Keratinocyte (primary cell): Measurements from ENCODE around the gene OR2W3. TPM values are rescaled to one million over a fixed set of nuclear protein-coding genes. Genes with fewer than 3 reads are reported as not detected.

Experiments used
- DNase-seq: peaks from one replicate; pipeline ENCODE4 v3.0.0-alpha.2; 2011; ENCODE audit warnings: low read depth, missing footprints, low spot score
- FAIRE-seq: peaks from 2 replicates; lab custom pipeline; 2011; peaks lifted over from hg19 to GRCh38; lab: Jason Lieb, UNC
- H2AFZ ChIP-seq: 2 replicates; pipeline ENCODE4 v1.6.0; 2012; ENCODE audit warnings: low read length, control low read depth, inconsistent platforms; ENCODE audit not compliant: control insufficient read depth
- H3K27ac ChIP-seq: 2 replicates; pipeline ENCODE4 v1.5.1; 2011; ENCODE audit warnings: low read length; ENCODE audit not compliant: control insufficient read depth, insufficient read depth
- H3K27me3 ChIP-seq: 3 replicates; pipeline ENCODE4 v1.6.0; 2011; ENCODE audit warnings: low read length; ENCODE audit not compliant: control insufficient read depth, insufficient read depth; ENCODE audit errors: extremely low read depth
- H3K36me3 ChIP-seq, 2 experiments: 2 replicates in 1 of 2; 3 replicates in 1 of 2; pipeline ENCODE4 v1.5.1; 2011; ENCODE audit warnings: low read length in 2 of 2, mild to moderate bottlenecking in 1 of 2; ENCODE audit not compliant: control insufficient read depth in 2 of 2, insufficient read depth in 2 of 2; ENCODE audit errors: extremely low read depth in 1 of 2
- H3K4me1 ChIP-seq: 3 replicates; pipeline ENCODE4 v1.5.1; 2011; ENCODE audit warnings: low read length; ENCODE audit not compliant: control insufficient read depth, insufficient read depth; ENCODE audit errors: extremely low read depth
- H3K4me2 ChIP-seq: 3 replicates; pipeline ENCODE4 v1.6.0; 2011; ENCODE audit warnings: low read depth, low read length; ENCODE audit not compliant: control insufficient read depth, insufficient read depth; ENCODE audit errors: extremely low read depth
- H3K4me3 ChIP-seq, 3 experiments: fragments of 200-600 bp in 1 of 3; sonication (generic) in 1 of 3; 2 replicates in 2 of 3; 3 replicates in 1 of 3; pipeline ENCODE4 v1.5.1; 2011 to 2016; ENCODE audit warnings: low read length in 3 of 3, mild to moderate bottlenecking in 3 of 3, control low read depth in 2 of 3, inconsistent platforms in 1 of 3, low read depth in 1 of 3, mixed read lengths in 1 of 3, mixed run types in 1 of 3, moderate library complexity in 1 of 3; ENCODE audit not compliant: control insufficient read depth in 2 of 3, insufficient read depth in 2 of 3; ENCODE audit errors: extremely low read depth in 1 of 3
- H3K79me2 ChIP-seq: 2 replicates; pipeline ENCODE4 v1.6.0; 2012; ENCODE audit warnings: low read length; ENCODE audit not compliant: control insufficient read depth, insufficient read depth
- H3K9ac ChIP-seq: 3 replicates; pipeline ENCODE4 v1.6.0; 2011; ENCODE audit warnings: low read length; ENCODE audit not compliant: control insufficient read depth, insufficient read depth; ENCODE audit errors: extremely low read depth
- H3K9me1 ChIP-seq: 3 replicates; pipeline ENCODE4 v1.6.0; 2011; ENCODE audit warnings: low read length; ENCODE audit not compliant: control insufficient read depth, insufficient read depth; ENCODE audit errors: extremely low read depth
- H3K9me3 ChIP-seq: 2 replicates; pipeline ENCODE4 v1.5.1; 2012; ENCODE audit warnings: low read depth, low read length; ENCODE audit not compliant: control insufficient read depth
- H4K20me1 ChIP-seq: 3 replicates; pipeline ENCODE4 v1.6.0; 2011; ENCODE audit warnings: low read length; ENCODE audit not compliant: control insufficient read depth, insufficient read depth; ENCODE audit errors: extremely low read depth
- CTCF ChIP-seq, 3 experiments: IDR thresholded peaks in 1 of 3; conservative IDR thresholded peaks in 1 of 3; optimal IDR thresholded peaks in 1 of 3; 2 replicates in 2 of 3; 3 replicates in 1 of 3; pipeline versions ENCODE3 to v1.5.1; 2011; ENCODE audit warnings: low read length in 3 of 3, mild to moderate bottlenecking in 3 of 3, moderate library complexity in 2 of 3, control low read depth in 1 of 3, inconsistent platforms in 1 of 3; ENCODE audit not compliant: insufficient read depth in 2 of 3; ENCODE audit errors: extremely low read depth in 1 of 3
- EZH2 ChIP-seq: IDR thresholded peaks from one replicate; pipeline ENCODE4 v1.6.1; 2012; ENCODE audit warnings: inconsistent platforms, mild to moderate bottlenecking, low read length, moderate library complexity
- dilution Hi-C: fragments of 300-500 bp; cut with MboI; formaldehyde crosslinking; loops from one replicate; pipeline ENCODE4 v1.7.0; 2020; ENCODE audit warnings: low sequenced_read_pairs; ENCODE audit not compliant: extremely low pct_ligation_motif_present
- polyA plus RNA-seq, 5 experiments: library from polyadenylated mRNA; depleted of rRNA in 3 of 5; stranded (reverse) in 3 of 5; stranded (forward) in 1 of 5; unstranded in 1 of 5; fragments of >200 nt; gene quantifications; 1 replicate in 1 of 5; 2 replicates in 3 of 5; 3 replicates in 1 of 5; pipeline versions ENCODE4 v1.2.1 to v1.2.3, GENCODE V29; 2011 to 2012; ENCODE audit warnings: missing spikeins in 2 of 5, low read depth in 1 of 5, low replicate concordance in 1 of 5

OR2W3 gene
- polyA plus RNA-seq, 1 donor (not counting 4 experiments of a cell fraction or from before 2014, with no cell fraction given) = 0.08 TPM

DNA sequence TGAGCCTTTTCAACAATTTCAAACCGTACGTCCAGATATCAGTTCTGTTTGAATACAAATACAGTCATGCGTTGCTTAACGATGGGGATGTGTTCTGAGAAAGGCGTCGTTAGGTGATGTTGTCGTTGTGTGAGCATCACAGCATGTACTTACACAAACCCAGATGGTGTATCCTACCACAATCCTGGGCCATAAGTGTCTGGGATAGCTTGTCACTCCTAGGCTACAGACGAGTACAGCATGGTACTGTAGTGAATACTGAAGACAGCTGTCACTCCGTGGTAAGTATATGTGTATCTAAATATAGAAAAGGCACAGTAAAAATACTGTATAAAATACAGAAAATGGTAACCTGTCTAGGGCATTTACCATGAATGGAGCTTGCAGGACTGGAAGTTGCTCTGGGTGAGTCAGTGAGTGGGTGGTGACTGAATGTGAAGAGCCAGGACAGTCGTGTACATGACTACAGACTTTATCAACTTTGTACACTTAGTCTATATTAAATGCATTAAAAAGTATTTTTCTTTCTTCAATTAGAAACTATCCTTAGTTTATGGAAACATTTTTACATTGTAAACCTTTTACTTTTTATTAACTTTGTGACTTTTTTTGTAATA is 10.5 kb upstream of the OR2W3 start:
- no peak overlapping the region for H3K4me2 ChIP-seq
- H3K27me3 ChIP-seq = no peaks in the 10 kb centered on the region
- no peak overlapping the region for H2AFZ ChIP-seq
- no peak for FAIRE-seq
- H3K9me1 ChIP-seq = no peaks in the 10 kb centered on the region
- H3K9ac ChIP-seq = no peak overlapping the region
- H3K9me3 ChIP-seq = no peaks in the 10 kb centered on the region
- no peaks in the 10 kb centered on the region for H3K4me1 ChIP-seq
- H3K36me3 ChIP-seq = no peaks in the 10 kb centered on the region
- TF ChIP-seq CTCF (optimal IDR thresholded peaks at IDR 0.05 in 1 of 3, IDR thresholded peaks at IDR 0.05 in 1 of 3, conservative IDR thresholded peaks at IDR 0.05 in 1 of 3; ENCODE audit: extremely low read depth in 1 of 3, insufficient read depth in 2 of 3, low read length in 3 of 3) (no peak), EZH2 (no peak)
- no peak for DNase-seq
- H4K20me1 ChIP-seq = no peaks in the 10 kb centered on the region
- H3K4me3 ChIP-seq = no peak overlapping the region
- dilution Hi-C loops = no loop called here
- no peaks in the 10 kb centered on the region for H3K79me2 ChIP-seq
- H3K27ac ChIP-seq = no peak overlapping the region

- H3K27ac ChIP-seq = no peak overlapping the region
- FAIRE-seq (no peak), DNase-seq (no peak)
- no peaks in the 10 kb centered on the region for H3K9me1 ChIP-seq
- peaks cover 3% of the 10 kb centered on the region for H3K9me3 ChIP-seq
- H3K9ac ChIP-seq = no peak overlapping the region
- no peak for TF ChIP-seq EZH2
- TF ChIP-seq CTCF (optimal IDR thresholded peaks at IDR 0.05 in 1 of 3, IDR thresholded peaks at IDR 0.05 in 1 of 3, conservative IDR thresholded peaks at IDR 0.05 in 1 of 3; ENCODE audit: extremely low read depth in 1 of 3, insufficient read depth in 2 of 3, low read length in 3 of 3) = no peak
- no peaks in the 10 kb centered on the region for H3K79me2 ChIP-seq
- dilution Hi-C loops = no loop called here
- H2AFZ ChIP-seq = no peak overlapping the region
- no peaks in the 10 kb centered on the region for H3K27me3 ChIP-seq
- no peak overlapping the region for H3K4me2 ChIP-seq
- no peaks in the 10 kb centered on the region for H3K36me3 ChIP-seq
- H4K20me1 ChIP-seq = no peaks in the 10 kb centered on the region
- no peaks in the 10 kb centered on the region for H3K4me1 ChIP-seq
- H3K4me3 ChIP-seq = no peak overlapping the region
Measured at GRCh38 chr1:247895976-247896375, 589 bp downstream of the OR2W3 start.
